ENCODE measurements around the gene BPIFA3. TPM values are rescaled to one million over a fixed set of nuclear protein-coding genes. Genes with fewer than 3 reads are reported as not detected.

Gene BPIFA3
- total and polyA plus RNA-seq, 2 of the 13 experiments (the other 11 are each of a cell fraction or from before 2014, with no cell fraction given): not detected

- peak; percentile 99 for TF ChIP-seq ZBTB49 (CRISPR knock-in tag; IDR thresholded peaks at IDR 0.05; ENCODE audit: borderline replicate concordance)
- TF ChIP-seq ZFYVE20 (CRISPR knock-in tag; IDR thresholded peaks at IDR 0.05; ENCODE audit: borderline replicate concordance, low read depth): peak; percentile 91; the same call in 1 of the 2 replicates
- 0 out of 2 replicates have a peak, but pooled peaks have one; percentile 34 for TF ChIP-seq ZFP82 (CRISPR knock-in tag; IDR thresholded peaks at IDR 0.05; ENCODE audit: borderline replicate concordance)
- TF ChIP-seq ETS1 (CRISPR knock-in tag; IDR thresholded peaks at IDR 0.05): peak; percentile 98
- no peak for TF ChIP-seq HNF1A (IDR thresholded peaks at IDR 0.05; ENCODE audit: low read depth)
- TF ChIP-seq HNF1A (CRISPR knock-in tag; IDR thresholded peaks at IDR 0.05; ENCODE audit: borderline replicate concordance): no peak
- TF ChIP-seq NKX3-1 (CRISPR knock-in tag; IDR thresholded peaks at IDR 0.05): peak; percentile 99
- TF ChIP-seq SNAI1 (CRISPR knock-in tag; IDR thresholded peaks at IDR 0.05; ENCODE audit: borderline replicate concordance): 0 out of 2 replicates have a peak, but pooled peaks have one; percentile 62
- no peak; the same call in 1 of the 2 replicates for TF ChIP-seq GLI4 (CRISPR knock-in tag; IDR thresholded peaks at IDR 0.05; ENCODE audit: borderline replicate concordance)
- TF ChIP-seq IKZF5 (CRISPR knock-in tag; IDR thresholded peaks at IDR 0.05): peak; percentile 97
- TF ChIP-seq FOXO4 (CRISPR knock-in tag; conservative IDR thresholded peaks at IDR 0.05): peak; percentile 97; the same call in 1 of the 2 replicates
- TF ChIP-seq CREB1 (IDR thresholded peaks at IDR 0.05): no peak
- no peak for TF ChIP-seq CREB1 (CRISPR knock-in tag; IDR thresholded peaks at IDR 0.05)
- TF ChIP-seq NFRKB (IDR thresholded peaks at IDR 0.05): no peak
- peak; percentile 53; the same call in 1 of the 2 replicates for TF ChIP-seq MAX (IDR thresholded peaks at IDR 0.05)
- no peak for TF ChIP-seq PLSCR1 (CRISPR knock-in tag; IDR thresholded peaks at IDR 0.05; ENCODE audit: borderline replicate concordance)
- no peak for TF ChIP-seq TFAP4 (IDR thresholded peaks at IDR 0.05; ENCODE audit: borderline replicate concordance, low read depth)
These were observed 7.4 kb upstream of the BPIFA3 start (continued) for GRCh38 chr20:33209789-33210188.

Data from HepG2 (cell line).